HS-27A (cell line): ENCODE results near the gene PHACTR3.

Experiments
- DNase-seq: peaks from one replicate; pipeline ENCODE4 v3.0.0-alpha.2; 2012; ENCODE audit warnings: low read depth, missing footprints

Gene PHACTR3

GRCh38 chr20:59778615-59779200, 174.4 kb downstream of the PHACTR3 start:
- no peak for DNase-seq

- no peak for DNase-seq
Observed at GRCh38 chr20:59779656-59780380, 175.5 kb downstream of the PHACTR3 start.

- DNase-seq, result no peak
Observed at GRCh38 chr20:59780494-59781185, 176.3 kb downstream of the PHACTR3 start.

GRCh38 chr20:59781226-59781625, 176.9 kb downstream of the PHACTR3 start:
- DNase-seq, result no peak

DNA sequence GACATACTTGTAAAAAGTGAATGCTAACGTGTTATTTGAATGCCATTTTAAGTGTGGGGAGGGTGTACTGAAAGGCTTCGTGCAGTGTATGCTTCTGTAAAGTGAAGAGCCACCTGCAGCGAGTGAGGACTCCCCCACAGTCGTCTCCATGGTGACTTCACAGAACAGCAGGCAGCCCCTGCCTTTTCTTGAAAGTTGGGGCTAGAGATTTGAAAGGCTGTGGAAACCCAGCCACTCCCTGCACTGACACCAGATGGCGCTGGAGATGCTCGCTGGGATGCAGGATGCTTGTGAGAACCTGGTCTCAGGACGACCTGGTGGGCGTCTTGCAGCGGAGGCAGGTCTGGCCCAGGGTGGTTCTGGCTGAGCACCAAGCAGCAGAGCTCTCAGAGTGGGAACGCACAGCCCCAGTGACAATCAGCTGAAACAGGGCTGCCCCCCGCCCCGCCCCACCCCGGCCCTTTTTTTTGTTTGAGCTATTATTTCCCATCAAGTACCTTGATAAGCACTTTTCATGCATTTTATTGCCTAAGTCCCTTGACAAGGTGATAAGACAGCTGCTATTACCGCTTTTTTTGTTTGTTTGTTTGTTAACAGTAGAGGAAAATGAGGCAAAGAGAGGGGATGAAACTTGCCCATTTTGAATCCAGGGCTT, 178.8 kb downstream of the PHACTR3 start:
- no peak for DNase-seq

- DNase-seq, result no peak
Observed at GRCh38 chr20:59783641-59784010, 179.3 kb downstream of the PHACTR3 start.

DNA sequence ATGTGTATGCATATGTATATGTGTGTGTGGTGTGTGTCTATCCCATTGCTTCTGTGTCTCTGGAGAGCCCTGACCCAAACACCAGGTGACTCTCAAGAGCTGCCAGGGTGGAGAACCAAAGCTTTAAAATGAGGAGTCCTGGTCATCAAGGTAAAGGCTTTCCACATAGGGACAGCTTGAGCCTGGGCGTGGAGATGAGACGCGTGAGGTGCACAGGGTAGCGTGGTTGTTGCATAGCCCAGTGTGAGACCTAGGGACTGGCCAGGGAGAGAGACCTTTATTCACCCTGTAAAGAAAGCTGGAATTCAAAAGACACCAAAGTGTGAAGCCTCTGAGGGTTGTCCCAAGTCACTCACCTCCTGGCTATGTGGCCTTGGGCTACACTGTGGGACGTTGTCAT, 180.0 kb downstream of the PHACTR3 start:
- no peak for DNase-seq

GRCh38 chr20:59784791-59785668, 180.7 kb downstream of the PHACTR3 start:
- DNase-seq, result no peak

DNA sequence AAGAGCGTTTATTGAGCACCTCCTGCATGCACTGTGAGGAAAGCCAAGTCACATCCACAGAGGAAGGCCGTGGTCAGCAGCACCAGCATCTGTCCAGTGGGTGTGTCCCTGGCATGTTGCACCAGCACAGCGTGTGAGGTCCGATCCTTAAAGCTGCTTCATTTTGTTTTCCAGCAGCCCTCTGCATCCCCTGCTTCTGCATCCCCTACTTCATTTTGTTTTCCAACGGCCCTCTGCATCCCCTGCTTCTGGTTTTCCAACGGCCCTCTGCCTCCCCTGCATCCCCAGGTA, 181.3 kb downstream of the PHACTR3 start:
- no peak for DNase-seq

DNA sequence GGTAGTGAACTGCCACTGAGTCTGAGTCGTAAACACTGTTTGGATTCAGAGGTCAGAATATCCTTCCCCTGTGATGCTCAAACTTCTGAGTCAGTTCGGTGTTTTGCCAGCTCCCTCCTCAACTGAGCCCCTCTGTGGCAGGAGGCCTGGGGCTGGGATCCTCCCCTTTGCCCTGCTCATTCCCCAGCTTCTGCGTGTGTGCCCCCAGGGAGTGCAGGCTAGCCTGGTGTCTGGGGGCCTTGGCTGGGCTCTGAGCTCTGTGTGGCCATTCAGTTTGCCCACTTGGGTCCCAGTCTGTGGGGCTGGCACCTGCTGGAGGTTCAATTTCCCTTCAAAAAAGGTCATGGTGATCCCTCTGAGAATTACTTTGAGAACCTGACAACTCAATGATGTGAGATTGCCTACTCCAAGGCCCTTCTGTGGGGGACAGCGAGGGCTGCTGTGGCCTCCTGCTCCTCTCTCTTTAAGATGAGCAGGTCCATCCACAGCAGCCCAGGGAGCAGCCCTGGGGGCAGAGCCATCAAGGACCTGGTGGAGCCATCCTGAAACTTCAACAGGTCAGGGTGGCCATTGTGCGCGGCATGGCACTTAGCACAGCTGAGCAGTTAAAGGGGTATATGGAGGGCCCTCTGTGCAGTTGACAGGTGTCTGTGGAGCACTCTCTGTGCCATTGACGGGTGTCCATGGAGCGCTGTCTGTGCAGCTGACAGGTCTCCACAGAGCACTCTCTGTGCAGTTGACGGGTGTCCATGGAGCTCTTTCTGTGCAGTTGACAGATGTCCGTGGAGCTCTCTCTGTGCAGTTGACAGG, 181.9 kb downstream of the PHACTR3 start:
- DNase-seq, result no peak

- no peak for DNase-seq
Observed at GRCh38 chr20:59786801-59787537, 182.6 kb downstream of the PHACTR3 start.

- no peak for DNase-seq
Observed at GRCh38 chr20:59787538-59787890, 183.2 kb downstream of the PHACTR3 start.

DNA sequence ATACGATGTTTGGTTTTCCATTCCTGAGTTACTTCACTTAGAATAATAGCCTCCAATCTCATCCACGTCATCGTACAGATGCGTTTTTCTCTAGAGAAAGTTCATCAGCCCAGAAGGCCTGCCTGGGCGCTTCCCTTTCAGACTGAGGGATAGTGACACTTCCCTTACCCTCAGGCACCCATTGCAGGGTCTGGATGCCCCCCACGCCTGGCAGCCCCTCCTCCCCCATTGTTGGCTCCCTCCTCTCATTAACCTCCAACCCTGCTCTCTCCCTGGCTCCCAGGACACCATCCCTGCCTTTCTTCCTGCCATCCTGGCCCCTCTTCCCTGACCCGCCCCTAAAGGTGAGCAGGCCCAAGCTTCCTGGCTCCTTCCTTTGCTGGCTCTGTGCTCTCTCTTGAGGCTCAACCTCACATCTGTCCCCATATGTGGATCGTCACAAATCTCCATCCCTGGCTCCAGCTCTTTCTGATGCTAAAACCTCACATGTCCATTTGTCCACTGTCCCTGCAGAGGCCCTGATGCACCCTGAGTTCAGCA, 183.9 kb downstream of the PHACTR3 start:
- no peak for DNase-seq

- no peak for DNase-seq
Observed at GRCh38 chr20:59788811-59789397, 184.6 kb downstream of the PHACTR3 start.

- no peak for DNase-seq
Observed at GRCh38 chr20:59789686-59790085, 185.3 kb downstream of the PHACTR3 start.

DNA sequence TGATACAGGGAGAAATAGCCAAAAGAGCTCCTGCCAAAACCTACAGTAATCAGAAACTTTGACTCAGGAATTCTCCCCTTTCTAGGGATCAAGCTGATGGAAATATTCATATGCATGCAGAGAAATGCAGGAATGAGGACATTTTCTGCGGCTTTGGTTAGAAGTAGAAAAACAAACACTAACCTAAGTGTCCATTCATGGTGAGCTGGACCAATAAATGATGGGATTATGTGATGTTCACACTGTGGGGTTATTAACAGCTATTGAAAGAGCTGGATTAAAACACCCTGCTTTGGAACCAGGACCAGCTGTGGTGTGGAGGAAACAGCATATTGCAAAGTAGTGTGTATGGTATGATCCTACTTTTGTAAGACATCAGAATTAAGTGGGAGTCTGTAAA, 186.0 kb downstream of the PHACTR3 start:
- DNase-seq, result no peak

DNA sequence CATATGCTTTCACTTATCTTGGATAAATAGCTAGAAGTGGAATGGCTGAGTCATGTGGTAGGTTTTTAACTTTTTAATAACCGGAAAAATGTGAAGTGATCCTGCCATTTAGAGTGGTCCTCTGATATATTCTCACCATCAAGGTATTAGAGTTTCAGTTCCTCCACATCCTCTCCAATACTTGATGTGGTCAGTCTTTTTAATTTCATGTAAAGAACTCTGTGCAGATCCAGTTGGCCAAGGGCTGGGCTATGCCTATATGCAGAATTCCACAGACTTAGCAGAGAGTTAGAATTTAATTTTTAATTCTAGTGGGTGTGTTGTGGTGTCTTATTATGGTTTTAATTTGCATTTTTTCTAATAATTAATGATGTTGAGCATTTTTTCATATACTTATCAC, 188.0 kb downstream of the PHACTR3 start:
- DNase-seq, result no peak

DNA sequence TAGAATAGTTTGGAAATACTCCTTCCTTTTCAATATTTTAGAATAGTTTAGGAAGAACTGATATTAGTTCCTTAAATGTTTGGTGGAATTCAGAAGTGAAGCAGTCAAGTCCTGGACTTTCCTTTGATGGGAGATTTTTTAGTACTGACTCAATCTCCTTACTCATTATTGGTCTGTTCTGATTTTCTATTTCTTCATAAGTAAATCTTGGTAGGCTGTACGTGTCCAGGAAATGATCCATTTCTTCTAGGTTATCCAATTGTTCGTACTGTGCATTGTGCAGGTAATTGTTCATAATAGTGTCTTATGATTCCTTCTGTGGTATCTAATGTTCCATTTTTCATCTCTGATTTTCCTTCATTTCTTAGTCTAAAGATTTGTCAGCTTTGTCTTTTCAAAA, 190.2 kb downstream of the PHACTR3 start:
- no peak for DNase-seq

DNA sequence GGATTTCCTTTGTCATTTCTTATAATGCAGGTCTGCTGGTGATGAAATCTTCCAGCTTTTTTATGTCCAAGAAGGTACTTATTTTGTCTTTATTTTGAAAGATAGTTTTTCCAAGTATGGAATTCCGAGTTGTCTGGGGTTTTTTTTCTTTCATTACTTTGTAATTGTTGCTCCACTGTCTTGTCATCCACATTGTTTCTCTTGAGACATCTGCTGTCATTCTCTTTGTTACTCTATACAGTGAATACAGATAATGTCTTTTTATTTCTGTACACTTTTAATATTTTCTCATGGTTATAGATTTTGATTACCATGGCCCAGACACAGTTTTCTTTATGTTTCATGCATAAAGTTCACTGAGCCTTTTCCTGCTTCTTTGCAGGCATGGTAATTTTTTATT, 196.0 kb downstream of the PHACTR3 start:
- DNase-seq, result no peak

DNA sequence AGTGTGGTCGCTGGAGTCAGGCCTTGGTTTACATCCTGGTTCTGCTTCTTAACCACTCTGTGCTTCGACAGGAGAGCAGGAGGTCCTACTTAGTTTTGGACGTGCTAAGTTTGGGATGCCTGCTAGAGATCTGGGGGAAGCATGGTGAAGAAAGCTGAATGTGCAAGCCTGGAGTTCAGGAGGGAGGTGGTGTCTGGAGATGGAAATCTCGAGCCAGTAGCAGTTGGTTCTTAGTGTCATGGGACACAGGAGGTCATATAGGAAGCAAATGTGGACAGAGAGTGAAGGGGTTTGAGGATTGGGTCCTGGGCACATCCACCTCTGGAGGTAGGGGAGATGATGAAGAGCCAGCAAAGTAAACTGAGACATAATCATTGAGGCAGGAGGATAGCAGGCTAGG, 197.7 kb downstream of the PHACTR3 start:
- no peak for DNase-seq
